ENCODE data around the gene ABR.

- TF ChIP-seq CTCF (IDR thresholded peaks at IDR 0.05) (no peak), POLR2A (IDR thresholded peaks at IDR 0.05) (no peak)
Measured at GRCh38 chr17:1224330-1224729, 44.5 kb upstream of the ABR start.
